ENCODE results near the gene BBIP1. TPM values are rescaled to one million over a fixed set of nuclear protein-coding genes. Genes with fewer than 3 reads are reported as not detected.

BBIP1 gene
- polyA plus RNA-seq, 3 donors = 16.2 to 41.1 (median 26.6) TPM

DNA sequence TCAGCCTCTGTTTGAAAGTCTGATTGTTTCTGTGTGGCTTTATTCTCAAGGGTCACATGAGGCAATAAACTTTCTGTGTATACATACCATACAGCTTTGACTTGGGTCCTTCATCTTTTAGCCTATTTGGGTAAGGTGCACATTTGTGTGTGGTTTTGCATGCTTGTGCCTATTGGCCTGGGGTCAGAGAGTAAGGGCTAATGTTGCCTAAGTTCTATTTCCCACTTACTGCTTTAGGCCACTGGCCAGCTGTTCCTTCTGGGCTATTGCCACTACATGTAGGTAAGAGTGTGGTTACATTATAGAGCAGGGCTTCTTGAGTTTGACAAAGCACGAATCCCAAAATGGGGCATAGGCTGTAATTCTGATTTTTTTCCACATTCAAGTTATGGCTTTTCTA, 21.8 kb downstream of the BBIP1 start:
- peak overlapping the region in 2 of 7 donors; percentile 1 to 4 for H3K27ac Mint-ChIP-seq
- H3K27ac ChIP-seq (ENCODE audit: low read depth in 1 of 2, low read length in 2 of 2) = peak overlapping the region in 1 of 2 donors; percentile 6
- H3K79me2 ChIP-seq (ENCODE audit: insufficient read depth, low read length) = peaks cover 15% of the 10 kb centered on the region
- no peak overlapping the region for H3K4me2 ChIP-seq (replicated peaks; ENCODE audit: extremely low read depth, low read length, poor library complexity, severe bottlenecking)
- no peaks in the 10 kb centered on the region for H3K9me3 ChIP-seq (replicated peaks in 1 of 2; ENCODE audit: control insufficient read depth in 1 of 2, insufficient read depth in 1 of 2, low read length in 2 of 2)
- no peaks in the 10 kb centered on the region for H3K27me3 Mint-ChIP-seq (ENCODE audit: low read depth in 3 of 3)
- H3K36me3 ChIP-seq (replicated peaks in 1 of 2; ENCODE audit: control insufficient read depth in 1 of 2, insufficient read depth in 2 of 2, low read length in 2 of 2) = peaks cover 80 to 92% of the 10 kb centered on the region in 2 donors
- H3K9me3 Mint-ChIP-seq = no peaks in the 10 kb centered on the region
- H3K4me3 ChIP-seq (replicated peaks in 1 of 3; ENCODE audit: low read depth in 2 of 3, low read length in 3 of 3) = no peak overlapping the region
- H3K4me3 Mint-ChIP-seq = no peak overlapping the region
- no peaks in the 10 kb centered on the region for H3K27me3 ChIP-seq (ENCODE audit: control insufficient read depth in 2 of 2, insufficient read depth in 2 of 2, low read length in 2 of 2)
- H2AFZ ChIP-seq (ENCODE audit: insufficient read depth, low read depth, low read length, poor library complexity, severe bottlenecking) = no peak overlapping the region
- H3K4me1 ChIP-seq (ENCODE audit: control insufficient read depth in 1 of 2, insufficient read depth in 2 of 2, low read length in 2 of 2) = no peaks in the 10 kb centered on the region
- no peak overlapping the region for H3K9ac ChIP-seq (ENCODE audit: insufficient read depth, low read length, poor library complexity, severe bottlenecking)
- no peak for DNase-seq
- H3K4me1 Mint-ChIP-seq = peaks cover 8% of the 10 kb centered on the region
- TF ChIP-seq, protein P1, sequence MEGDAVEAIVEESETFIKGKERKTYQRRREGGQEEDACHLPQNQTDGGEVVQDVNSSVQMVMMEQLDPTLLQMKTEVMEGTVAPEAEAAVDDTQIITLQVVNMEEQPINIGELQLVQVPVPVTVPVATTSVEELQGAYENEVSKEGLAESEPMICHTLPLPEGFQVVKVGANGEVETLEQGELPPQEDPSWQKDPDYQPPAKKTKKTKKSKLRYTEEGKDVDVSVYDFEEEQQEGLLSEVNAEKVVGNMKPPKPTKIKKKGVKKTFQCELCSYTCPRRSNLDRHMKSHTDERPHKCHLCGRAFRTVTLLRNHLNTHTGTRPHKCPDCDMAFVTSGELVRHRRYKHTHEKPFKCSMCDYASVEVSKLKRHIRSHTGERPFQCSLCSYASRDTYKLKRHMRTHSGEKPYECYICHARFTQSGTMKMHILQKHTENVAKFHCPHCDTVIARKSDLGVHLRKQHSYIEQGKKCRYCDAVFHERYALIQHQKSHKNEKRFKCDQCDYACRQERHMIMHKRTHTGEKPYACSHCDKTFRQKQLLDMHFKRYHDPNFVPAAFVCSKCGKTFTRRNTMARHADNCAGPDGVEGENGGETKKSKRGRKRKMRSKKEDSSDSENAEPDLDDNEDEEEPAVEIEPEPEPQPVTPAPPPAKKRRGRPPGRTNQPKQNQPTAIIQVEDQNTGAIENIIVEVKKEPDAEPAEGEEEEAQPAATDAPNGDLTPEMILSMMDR (IDR thresholded peaks at IDR 0.05) = no peak
- intact Hi-C loops (cut with micrococcal nuclease) = no loop called here
- WGBS (ENCODE audit: insufficient coverage) = no CpG with 5 or more reads among the region's 1 CpG
- H3K36me3 Mint-ChIP-seq = peaks cover 69 to 78% of the 10 kb centered on the region in 2 donors
- peaks cover 60% of the 10 kb centered on the region for H4K20me1 ChIP-seq (ENCODE audit: insufficient read depth, low read length)

DNA sequence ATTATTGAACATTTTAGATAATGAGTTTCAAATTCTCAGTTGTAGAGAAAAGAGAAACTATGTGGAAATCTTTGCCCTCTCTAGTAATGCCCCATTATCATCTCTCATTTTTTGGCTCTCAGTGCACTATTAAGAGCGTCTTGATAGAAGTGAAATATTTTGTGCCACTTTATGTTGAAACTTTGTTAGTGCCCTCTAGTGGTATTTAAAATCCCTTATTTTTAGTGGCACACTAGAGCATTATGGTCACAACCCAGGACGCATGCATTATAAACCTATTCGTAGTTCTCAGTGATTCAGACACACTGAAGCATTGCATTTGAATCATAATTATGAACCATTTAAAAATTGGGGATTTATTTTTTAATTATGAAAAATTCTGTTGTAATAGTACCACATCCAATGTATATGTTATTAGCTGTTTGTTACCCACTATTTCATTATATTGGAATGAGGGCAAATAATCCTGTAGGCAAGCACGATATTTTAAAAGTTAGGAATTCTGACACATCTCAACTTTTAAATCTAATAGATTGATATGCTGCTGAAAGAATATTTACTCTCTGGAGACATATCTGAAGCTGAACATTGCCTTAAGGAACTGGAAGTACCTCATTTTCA, 25.3 kb downstream of the BBIP1 start:
- WGBS (ENCODE audit: insufficient coverage) = no CpG with 5 or more reads among the region's 4 CpGs
- Histone ChIP-seq H3K27me3 (ENCODE audit: control insufficient read depth in 2 of 2, insufficient read depth in 2 of 2, low read length in 2 of 2) (no peaks in the 10 kb centered on the region), H2AFZ (ENCODE audit: insufficient read depth, low read depth, low read length, poor library complexity, severe bottlenecking) (no peak overlapping the region), H3K9ac (ENCODE audit: insufficient read depth, low read length, poor library complexity, severe bottlenecking) (no peak overlapping the region), H3K4me1 (ENCODE audit: control insufficient read depth in 1 of 2, insufficient read depth in 2 of 2, low read length in 2 of 2) (no peaks in the 10 kb centered on the region), H3K4me3 (replicated peaks in 1 of 3; ENCODE audit: low read depth in 2 of 3, low read length in 3 of 3) (no peak overlapping the region), H3K79me2 (ENCODE audit: insufficient read depth, low read length) (peaks cover 19% of the 10 kb centered on the region), H3K4me2 (replicated peaks; ENCODE audit: extremely low read depth, low read length, poor library complexity, severe bottlenecking) (no peak overlapping the region), H4K20me1 (ENCODE audit: insufficient read depth, low read length) (peaks cover 64% of the 10 kb centered on the region), H3K9me3 (replicated peaks in 1 of 2; ENCODE audit: control insufficient read depth in 1 of 2, insufficient read depth in 1 of 2, low read length in 2 of 2) (no peaks in the 10 kb centered on the region), H3K27ac (ENCODE audit: low read depth in 1 of 2, low read length in 2 of 2) (no peak overlapping the region), H3K36me3 (replicated peaks in 1 of 2; ENCODE audit: control insufficient read depth in 1 of 2, insufficient read depth in 2 of 2, low read length in 2 of 2) (peaks cover 87 to 92% of the 10 kb centered on the region in 2 donors)
- DNase-seq = peak; percentile 25 to 55 (median 30)
- peaks cover 69 to 79% of the 10 kb centered on the region in 2 donors for H3K36me3 Mint-ChIP-seq
- no peaks in the 10 kb centered on the region for H3K9me3 Mint-ChIP-seq
- H3K4me1 Mint-ChIP-seq = peaks cover 4% of the 10 kb centered on the region
- intact Hi-C loops (cut with micrococcal nuclease) = loop anchor here (5.0 kb wide), 2 partner anchors 91 to 146 kb away; no protein-coding TSS in a partner anchor
- TF ChIP-seq, protein P1 (IDR thresholded peaks at IDR 0.05) = peak; percentile 69
- no peak overlapping the region for H3K4me3 Mint-ChIP-seq
- H3K27ac Mint-ChIP-seq = no peak overlapping the region
- H3K27me3 Mint-ChIP-seq (ENCODE audit: low read depth in 3 of 3) = no peaks in the 10 kb centered on the region

Data from CD14-positive monocyte (primary cell).